ENCODE results near the gene SAP25.
A peak's percentile ranks its signal among the peaks of the same experiment; 100 is the strongest.
"Not testable (repeated sequence)": the region's sequence is repeated elsewhere in the genome, so short reads cannot be mapped to it uniquely, and the experiment has no call there.

Gene SAP25

GRCh38 chr7:100567031-100567730 lies 6.5 kb downstream of the SAP25 start:
- Histone ChIP-seq H3K27ac (peak overlapping the region; percentile 58), H3K9me3 (ENCODE audit: severe bottlenecking) (no peaks in the 10 kb centered on the region), H3K4me3 (ENCODE audit: low read depth, low read length) (no peak overlapping the region), H3K27me3 (ENCODE audit: insufficient read depth, low read depth, severe bottlenecking) (no peaks in the 10 kb centered on the region), H3K36me3 (peaks cover 2% of the 10 kb centered on the region; the same call in 1 of the 2 replicates)
- DNase-seq: peak; percentile 49
- TF ChIP-seq, protein P1, sequence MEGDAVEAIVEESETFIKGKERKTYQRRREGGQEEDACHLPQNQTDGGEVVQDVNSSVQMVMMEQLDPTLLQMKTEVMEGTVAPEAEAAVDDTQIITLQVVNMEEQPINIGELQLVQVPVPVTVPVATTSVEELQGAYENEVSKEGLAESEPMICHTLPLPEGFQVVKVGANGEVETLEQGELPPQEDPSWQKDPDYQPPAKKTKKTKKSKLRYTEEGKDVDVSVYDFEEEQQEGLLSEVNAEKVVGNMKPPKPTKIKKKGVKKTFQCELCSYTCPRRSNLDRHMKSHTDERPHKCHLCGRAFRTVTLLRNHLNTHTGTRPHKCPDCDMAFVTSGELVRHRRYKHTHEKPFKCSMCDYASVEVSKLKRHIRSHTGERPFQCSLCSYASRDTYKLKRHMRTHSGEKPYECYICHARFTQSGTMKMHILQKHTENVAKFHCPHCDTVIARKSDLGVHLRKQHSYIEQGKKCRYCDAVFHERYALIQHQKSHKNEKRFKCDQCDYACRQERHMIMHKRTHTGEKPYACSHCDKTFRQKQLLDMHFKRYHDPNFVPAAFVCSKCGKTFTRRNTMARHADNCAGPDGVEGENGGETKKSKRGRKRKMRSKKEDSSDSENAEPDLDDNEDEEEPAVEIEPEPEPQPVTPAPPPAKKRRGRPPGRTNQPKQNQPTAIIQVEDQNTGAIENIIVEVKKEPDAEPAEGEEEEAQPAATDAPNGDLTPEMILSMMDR (IDR thresholded peaks at IDR 0.05; ENCODE audit: low read depth, low read length): no peak

DNA sequence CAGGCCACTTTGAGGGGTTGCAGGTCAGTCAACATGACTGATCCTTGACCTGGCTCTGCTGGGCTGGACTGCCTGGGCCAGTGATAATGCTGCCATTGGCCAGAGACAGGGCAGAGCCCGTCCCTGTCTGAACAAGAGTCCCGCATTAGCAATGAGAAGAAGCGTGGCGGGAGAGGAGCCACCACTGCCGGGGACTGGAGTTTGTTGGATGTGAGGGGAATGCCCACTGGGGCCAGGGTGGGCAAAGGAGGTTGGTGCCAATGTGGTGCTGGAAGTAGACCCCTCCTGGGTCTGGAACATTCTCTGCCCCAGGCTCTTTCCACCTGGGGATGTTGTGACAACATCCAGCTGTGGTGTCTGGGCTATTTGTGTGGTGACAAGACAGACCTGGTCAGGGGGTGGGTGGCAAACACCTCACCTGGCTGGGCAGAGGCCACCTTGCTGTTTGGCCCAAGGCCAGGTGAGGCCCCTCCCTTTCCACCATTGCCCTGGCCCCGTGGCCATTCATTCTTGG lies 7.6 kb downstream of the SAP25 start:
- Histone ChIP-seq H3K9me3 (ENCODE audit: severe bottlenecking) (no peaks in the 10 kb centered on the region), H3K36me3 (peaks cover 2% of the 10 kb centered on the region; the same call in 1 of the 2 replicates), H3K27ac (no peak overlapping the region; the same call in 1 of the 2 replicates), H3K4me3 (ENCODE audit: low read depth, low read length) (no peak overlapping the region), H3K27me3 (ENCODE audit: insufficient read depth, low read depth, severe bottlenecking) (no peaks in the 10 kb centered on the region)
- DNase-seq: no peak
- TF ChIP-seq, protein P1 (IDR thresholded peaks at IDR 0.05; ENCODE audit: low read depth, low read length): no peak

GRCh38 chr7:100565133-100565571 lies 8.5 kb downstream of the SAP25 start:
- no peak overlapping the region for H3K4me3 ChIP-seq (ENCODE audit: low read depth, low read length)
- H3K27me3 ChIP-seq (ENCODE audit: insufficient read depth, low read depth, severe bottlenecking): no peaks in the 10 kb centered on the region
- H3K36me3 ChIP-seq: peaks cover 2% of the 10 kb centered on the region; the same call in 1 of the 2 replicates
- no peaks in the 10 kb centered on the region for H3K9me3 ChIP-seq (ENCODE audit: severe bottlenecking)
- H3K27ac ChIP-seq: no peak overlapping the region
- TF ChIP-seq, protein P1 (IDR thresholded peaks at IDR 0.05; ENCODE audit: low read depth, low read length): no peak
- no peak for DNase-seq

DNA sequence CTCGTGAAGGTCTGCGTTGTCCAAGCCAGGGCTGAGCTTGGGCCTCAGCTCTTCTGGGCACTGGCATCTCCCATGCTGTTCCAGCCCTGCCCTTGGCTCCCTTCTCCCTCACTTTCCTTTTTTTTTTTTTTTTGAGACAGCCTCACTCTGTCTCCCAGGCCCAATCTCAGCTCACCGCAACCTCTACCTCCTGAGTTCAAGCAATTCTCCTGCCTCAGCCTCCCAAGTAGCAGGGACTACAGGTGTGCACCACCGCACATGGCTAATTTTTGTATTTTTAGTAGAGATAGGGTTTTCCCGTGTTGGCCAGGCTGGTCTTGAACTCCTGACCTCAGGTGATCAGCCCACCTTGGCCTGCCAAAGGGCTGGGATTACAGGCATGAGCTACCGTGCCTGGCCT lies 9.3 kb downstream of the SAP25 start:
- not testable (repeated sequence) for H3K9me3 ChIP-seq (ENCODE audit: severe bottlenecking); H3K36me3 ChIP-seq; H3K27ac ChIP-seq; DNase-seq; H3K27me3 ChIP-seq (ENCODE audit: insufficient read depth, low read depth, severe bottlenecking); H3K4me3 ChIP-seq (ENCODE audit: low read depth, low read length)

DNA sequence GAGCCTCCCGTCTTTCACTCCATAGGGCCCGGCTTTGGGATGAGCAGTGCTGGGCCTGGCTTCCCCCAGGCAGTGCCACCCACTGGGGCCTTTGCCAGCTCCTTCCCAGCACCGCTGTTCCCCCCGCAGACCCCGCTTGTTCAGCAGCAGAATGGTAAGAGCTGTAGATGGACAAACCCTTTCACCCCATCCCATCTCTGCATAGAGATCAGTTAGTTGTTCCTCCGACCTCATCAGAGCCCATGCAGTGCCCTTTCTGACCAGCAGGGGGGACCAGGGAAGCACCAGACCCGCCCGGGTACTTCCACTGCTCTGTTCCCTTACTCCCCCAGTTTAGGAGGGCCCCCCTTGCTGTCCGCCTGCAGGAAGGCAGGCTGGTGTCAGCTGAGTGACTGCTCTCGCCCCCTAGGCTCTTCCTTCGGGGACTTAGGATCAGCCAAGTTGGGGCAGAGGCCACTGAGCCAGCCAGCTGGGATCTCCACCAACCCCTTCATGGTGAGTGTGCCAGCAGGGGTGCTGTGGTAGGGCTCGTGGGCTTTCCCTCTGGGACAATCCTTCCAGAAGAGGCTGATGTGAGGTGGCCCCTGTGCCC lies 9.8 kb downstream of the SAP25 start:
- TF ChIP-seq, protein P1 (IDR thresholded peaks at IDR 0.05; ENCODE audit: low read depth, low read length): peak; percentile 96
- DNase-seq: peak; percentile 81
- H3K27me3 ChIP-seq (ENCODE audit: insufficient read depth, low read depth, severe bottlenecking): no peaks in the 10 kb centered on the region
- peaks cover 2% of the 10 kb centered on the region; the same call in 1 of the 2 replicates for H3K36me3 ChIP-seq
- no peak overlapping the region for H3K4me3 ChIP-seq (ENCODE audit: low read depth, low read length)
- H3K27ac ChIP-seq: no peak overlapping the region
- H3K9me3 ChIP-seq (ENCODE audit: severe bottlenecking): no peaks in the 10 kb centered on the region

- H3K27ac ChIP-seq: no peak overlapping the region
- TF ChIP-seq, protein P1 (IDR thresholded peaks at IDR 0.05; ENCODE audit: low read depth, low read length): no peak
- no peak for DNase-seq
These were observed 10.6 kb downstream of the SAP25 start for GRCh38 chr7:100563100-100563564.

More at GRCh38 chr7:100563100-100563564, 10.6 kb downstream of the SAP25 start:
- Histone ChIP-seq H3K4me3 (ENCODE audit: low read depth, low read length) (no peak overlapping the region), H3K9me3 (ENCODE audit: severe bottlenecking) (no peaks in the 10 kb centered on the region), H3K27me3 (ENCODE audit: insufficient read depth, low read depth, severe bottlenecking) (no peaks in the 10 kb centered on the region), H3K36me3 (peaks cover 2% of the 10 kb centered on the region; the same call in 1 of the 2 replicates)
